GM21825 (cell line): ENCODE data around the gene ZNF664.

Experiments used
- ATAC-seq: cut with Tn5 transposase; IDR thresholded peaks from one replicate; pipeline ENCODE4 v1.9.1; 2021; ENCODE audit warnings: mild to moderate bottlenecking, moderate library complexity; ENCODE audit not compliant: unreplicated experiment

The ZNF664 gene

DNA sequence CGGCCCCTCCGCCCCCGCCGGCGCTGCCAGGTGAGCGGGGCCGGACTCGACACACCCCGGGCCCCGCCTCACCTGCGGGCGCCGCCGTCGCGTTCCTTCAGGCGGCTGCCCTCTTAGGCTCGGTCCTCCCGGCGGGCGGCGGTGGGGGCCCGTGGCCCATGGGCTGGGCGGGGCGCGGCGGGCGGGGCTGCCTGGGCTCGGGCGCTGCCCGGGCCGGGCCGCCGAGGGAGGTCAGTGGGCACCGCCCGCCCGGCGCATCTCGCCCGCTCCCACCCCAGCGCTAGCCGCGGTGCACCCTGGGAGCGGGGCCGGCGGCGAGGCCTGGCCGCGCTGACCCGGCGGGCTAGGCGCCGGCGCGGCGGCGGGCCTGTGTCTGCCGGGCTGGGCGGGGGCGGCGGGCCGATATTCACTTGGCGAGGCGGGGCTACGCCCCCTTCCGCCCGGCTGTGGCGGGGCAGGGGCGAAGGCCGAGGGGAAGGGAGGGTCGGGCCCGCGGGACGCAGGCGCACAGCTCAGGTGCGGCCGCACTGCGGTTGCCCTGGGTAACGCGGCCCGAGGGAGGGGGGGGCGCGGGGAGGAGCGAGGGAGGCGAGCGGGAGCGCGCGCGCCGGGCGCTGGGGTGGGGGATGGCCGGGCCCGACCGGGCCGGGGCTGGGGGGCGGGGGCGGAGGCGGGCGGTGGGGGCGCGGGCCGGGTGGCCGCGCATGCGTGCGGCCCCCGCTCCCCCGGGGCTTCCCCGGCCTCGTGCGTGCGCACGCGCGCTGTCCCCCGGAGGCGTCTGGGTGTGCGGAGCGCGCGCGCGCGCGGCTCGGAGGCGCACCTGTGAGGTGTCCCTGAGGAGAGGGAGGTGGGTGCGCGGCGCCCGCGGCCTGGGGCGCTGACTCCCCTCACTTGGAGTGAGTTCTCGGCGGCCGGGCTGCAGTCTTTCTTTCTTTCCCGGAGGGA, at the start of gene ZNF664, which contains the start of gene CCDC92:
TSS of gene ZNF664 (plus strand) at position 759 of the 945 bp plus-strand sequence. CDS start 38,930 bp downstream, outside the sequence.
TSS of gene CCDC92 (minus strand) at position 375 of the 945 bp plus-strand sequence. CDS start 28,526 bp downstream, outside the sequence.
- peak; percentile 71 for ATAC-seq

DNA sequence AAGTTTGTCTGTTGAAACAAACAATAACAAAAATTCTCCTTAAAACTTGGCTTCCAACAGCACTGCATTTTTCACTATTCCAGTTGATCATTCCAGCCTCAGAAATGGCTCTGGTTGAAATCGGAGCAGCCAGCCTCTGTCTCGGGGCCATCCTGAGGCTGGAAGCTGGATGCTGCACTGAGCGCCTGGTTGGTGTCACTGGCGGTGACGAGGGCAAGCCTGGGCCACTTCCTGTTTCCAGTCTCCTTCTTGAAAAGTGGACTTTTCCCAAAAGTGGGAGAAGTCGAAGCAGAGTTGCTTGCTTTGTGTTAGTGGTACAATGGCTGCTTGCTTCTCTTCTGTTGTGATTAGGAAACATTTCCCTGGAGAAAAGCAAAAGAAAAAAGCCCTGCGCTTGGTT, 49.1 kb upstream of the ZNF664 start:
- ATAC-seq: no peak

DNA sequence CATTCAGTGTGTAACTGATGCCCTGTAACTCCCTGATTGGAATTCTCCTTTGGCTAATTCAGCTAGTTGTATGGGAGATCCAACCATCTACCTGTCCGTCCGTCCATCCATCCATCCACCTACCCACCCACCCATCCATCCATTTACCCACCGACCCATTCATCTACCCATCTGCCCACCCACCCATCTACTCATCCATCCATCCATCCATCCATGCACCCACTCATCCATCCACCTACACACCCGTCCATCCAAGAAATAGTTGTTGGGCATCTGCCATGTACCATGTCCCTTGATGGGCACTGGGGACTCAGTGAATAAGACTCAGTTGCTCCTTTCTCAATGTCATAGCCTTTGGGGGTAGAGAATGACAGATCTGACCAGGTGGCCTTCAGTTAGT, 48.5 kb upstream of the ZNF664 start:
- no peak for ATAC-seq

DNA sequence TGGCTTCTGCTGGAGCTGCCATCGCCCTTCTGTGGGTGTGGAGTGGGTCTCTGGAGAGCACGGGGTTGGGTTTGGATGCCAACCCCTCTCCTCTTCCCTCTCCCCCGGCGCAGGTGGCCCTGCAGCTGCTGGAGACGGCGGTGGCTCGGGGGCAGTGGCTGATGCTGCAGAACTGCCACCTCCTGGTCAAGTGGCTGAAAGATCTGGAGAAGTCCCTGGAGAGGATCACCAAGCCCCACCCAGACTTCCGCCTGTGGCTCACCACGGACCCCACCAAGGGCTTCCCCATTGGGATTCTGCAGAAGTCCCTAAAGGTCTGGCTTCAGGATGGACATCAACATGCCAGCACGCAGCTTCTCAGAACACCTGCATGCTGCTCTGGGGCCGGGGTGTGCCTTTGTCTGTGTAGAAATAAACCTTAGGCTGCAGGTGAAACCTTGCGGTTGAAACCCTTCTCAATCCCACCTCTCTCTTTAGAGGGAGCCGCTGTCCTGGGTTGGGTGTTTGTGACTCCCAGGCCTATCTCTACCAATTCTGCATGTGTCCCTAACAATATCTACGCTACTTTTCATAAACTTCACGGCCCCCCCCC, 44.6 kb upstream of the ZNF664 start:
- no peak for ATAC-seq

DNA sequence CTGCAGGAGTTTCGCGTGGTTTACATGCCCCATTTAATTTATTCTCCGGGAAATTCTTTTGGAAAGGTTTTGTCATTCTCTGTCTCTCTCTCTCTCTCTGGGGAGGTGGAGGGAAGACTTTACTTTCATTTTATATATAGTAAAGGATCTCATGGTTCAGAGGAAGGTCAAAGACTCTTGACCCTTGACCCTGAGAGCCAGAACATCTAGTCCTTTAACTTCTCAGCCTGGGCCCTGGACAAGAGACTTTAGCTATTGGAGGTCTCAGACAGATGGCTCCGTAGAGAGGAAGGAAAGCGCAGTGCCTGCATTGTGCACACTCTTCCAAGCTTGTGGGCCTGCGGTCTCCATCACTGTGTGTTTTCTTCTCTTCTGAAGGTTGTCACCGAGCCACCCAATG, 44.1 kb upstream of the ZNF664 start:
- ATAC-seq: no peak

DNA sequence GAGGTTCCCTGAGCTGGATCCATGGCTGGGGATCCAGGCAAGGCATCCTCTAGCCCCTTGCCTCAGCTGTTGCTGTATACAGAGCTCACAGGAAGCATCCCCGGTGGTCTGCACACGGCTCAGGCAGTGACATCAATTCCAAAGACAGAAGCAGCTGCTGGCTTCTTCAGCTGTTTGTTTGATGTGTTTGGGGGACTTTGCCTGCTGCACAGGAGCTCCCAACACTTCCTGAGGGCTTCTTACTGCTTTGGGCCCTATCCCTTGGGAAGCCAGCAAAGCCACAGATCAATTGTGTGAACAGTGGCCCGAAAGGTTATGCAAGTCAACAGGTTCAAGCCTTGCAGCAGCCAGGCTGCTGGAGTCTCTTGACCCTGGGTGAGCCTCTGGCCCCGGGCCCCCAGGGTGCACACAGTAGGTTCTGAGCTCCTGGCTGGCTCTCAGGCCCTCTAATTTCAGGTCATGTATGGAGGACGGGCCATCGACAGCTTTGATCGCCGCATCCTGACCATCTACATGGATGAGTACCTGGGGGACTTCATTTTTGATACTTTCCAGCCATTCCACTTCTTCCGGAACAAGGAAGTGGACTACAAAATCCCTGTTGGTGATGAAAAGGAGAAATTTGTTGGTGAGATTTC, 43.0 kb upstream of the ZNF664 start:
- ATAC-seq: no peak

DNA sequence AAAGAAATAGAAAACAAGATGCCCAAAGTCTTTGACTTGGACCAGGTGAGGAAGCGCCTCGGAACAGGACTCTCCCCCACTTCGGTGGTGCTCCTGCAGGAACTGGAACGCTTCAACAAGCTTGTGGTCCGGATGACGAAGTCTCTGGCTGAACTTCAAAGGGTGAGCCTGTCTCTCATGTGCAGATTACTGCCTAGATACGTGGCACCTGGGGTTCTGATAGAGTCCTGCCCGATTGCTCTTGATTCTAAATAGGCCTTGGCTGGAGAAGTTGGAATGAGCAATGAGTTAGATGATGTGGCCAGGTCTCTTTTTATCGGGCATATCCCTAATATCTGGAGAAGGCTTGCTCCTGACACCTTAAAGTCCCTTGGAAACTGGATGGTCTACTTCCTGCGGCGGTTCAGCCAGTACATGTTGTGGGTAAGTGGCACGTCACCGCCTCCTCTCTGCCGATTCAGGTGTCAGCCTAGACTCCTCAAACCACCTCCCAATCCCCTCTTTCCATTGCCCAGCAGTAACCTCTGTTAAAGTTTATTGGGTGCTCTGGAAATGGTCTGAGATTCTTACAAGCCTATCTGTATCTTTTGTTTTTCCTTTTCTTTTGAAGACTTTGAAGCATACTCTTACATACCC, 41.2 kb upstream of the ZNF664 start:
- ATAC-seq: no peak

DNA sequence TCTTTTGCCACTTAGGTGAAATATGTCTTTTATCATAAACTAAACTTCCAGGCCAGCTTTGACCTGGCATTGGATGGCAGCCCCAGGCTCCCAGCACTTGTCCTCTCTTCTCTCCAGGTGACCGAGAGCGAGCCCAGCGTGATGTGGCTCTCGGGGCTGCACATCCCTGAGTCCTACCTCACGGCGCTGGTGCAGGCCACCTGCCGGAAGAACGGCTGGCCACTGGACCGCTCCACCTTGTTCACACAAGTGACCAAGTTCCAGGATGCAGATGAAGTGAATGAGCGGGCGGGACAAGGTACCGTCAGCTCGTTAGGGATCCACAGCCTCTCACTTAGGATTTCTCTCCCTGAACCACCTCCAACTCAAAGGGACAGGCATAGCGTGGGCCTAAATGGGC, 39.8 kb upstream of the ZNF664 start:
- ATAC-seq: no peak

DNA sequence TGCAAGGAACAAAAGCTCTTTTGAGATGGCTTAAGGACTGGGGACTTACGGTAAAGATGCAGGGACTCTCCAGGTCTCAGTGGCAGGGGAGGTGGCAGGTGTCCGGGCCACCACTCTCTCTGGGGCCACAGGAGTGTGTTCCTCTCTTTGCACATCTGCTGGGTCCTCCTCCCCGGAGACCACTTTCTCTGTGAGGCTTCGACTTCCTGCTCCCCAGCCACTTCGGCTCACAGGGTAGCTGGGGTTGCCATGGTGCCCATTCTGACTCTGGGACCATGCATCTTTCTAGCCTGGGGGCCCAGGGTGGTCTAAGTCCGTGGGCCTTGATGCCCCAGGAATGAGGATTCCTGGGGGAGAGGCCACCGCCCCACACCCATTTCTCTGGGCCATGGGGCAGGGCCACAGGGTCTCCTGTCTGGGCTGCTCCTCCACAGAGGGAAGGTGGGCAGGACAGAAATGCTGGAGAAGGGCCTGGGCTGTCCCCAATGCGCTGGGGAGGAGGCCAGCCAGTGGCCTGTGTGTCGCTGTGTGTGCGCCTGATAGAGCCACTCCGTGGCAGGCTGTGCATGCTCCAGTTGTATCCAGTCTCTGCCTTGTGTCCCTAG, 38.9 kb upstream of the ZNF664 start:
- no peak for ATAC-seq

DNA sequence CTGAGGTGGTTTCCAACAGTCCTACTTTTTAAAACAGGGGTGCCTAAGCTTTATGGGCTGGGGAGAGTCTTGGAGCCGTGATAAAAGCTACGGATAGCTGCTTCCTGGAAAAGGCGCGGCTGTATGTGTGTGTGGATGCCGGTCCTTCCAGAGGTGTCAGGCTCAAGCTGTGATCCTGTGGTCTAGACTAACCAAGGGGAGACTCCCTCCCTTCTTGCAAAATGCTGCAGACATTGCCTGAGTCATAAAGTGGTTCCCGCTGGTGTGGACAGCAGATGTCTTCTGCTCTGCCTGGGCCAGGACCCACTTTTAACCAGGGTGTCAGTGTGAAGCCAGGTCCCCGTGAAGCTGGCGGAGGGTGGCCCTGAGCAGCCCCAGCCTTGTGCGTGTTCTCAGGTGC, 38.2 kb upstream of the ZNF664 start:
- no peak for ATAC-seq

DNA sequence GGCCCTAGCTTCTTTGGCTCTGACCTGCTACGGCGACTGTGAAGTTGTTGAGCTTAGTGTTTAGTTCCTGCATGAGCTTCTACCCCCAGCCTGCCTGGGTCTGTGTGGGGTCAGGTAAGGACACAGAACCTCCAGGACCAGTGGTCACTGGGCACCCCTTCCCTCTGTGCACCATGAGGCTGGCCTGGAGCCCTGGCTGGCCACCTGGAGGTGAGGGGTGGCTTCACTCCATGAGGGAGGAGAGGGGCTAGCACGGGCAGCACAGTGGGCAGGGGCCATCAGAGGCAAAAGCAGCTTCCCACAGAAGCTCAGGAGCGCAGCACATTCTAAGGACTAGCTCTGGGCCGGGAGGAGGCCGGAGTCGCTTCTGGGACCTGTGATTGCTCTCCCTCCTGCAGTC, 37.1 kb upstream of the ZNF664 start:
- no peak for ATAC-seq

DNA sequence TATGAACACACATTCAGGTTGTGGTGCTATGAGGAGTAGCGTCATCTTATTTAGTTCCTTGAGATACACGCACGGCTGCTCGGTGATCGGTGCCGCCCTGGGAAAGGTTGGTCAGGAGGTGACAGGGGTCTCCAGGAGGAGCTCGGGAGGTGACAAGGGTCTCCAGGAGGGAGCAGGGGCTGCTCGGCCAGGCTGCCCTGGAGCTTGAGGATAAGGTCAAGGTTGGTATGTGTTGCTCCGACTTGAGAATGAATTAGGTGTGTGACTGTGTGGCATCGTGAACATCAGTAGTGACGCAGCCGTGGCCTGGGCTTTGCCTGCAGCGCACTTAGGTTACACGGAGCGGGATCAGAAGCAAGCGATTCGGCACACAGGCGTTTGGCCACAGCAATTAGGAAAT, 36.5 kb upstream of the ZNF664 start:
- ATAC-seq: no peak

DNA sequence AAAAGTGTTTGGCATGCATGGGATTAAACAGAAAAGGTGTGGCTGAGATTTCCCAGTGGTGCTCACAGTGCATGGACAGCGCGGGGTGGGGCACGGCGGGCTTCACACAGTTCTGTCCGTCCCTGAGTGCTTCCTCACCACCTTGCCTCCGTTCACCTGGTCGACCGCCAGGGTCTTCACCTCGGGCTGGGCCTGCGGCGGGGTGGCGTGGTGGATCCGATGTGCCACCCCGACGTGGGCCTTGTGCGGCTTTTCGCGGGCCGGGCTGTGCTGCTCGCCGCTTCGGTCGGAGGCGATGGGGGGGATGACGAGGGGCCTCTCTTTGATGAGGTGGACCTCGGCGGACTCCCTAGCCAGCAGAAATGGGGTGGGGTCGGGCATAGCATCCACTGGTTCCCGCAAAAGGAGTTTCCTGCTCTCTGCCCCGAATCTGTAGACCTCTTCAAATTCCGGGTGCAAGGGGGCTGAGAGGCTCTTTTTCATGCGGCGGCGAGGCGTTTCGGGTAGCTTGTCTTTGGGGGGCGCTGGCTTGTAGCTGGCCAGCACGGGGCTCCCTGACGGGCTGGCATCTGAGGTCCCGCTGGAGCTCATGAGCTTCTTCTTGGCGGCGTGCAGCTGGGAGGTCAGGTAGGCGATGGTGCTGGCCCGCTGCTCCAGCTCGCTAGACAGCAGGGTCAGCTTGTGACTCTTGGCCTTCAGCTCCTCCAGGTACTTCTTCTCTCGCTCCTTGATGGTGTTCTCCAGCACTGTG, 35.9 kb upstream of the ZNF664 start:
- no peak for ATAC-seq

DNA sequence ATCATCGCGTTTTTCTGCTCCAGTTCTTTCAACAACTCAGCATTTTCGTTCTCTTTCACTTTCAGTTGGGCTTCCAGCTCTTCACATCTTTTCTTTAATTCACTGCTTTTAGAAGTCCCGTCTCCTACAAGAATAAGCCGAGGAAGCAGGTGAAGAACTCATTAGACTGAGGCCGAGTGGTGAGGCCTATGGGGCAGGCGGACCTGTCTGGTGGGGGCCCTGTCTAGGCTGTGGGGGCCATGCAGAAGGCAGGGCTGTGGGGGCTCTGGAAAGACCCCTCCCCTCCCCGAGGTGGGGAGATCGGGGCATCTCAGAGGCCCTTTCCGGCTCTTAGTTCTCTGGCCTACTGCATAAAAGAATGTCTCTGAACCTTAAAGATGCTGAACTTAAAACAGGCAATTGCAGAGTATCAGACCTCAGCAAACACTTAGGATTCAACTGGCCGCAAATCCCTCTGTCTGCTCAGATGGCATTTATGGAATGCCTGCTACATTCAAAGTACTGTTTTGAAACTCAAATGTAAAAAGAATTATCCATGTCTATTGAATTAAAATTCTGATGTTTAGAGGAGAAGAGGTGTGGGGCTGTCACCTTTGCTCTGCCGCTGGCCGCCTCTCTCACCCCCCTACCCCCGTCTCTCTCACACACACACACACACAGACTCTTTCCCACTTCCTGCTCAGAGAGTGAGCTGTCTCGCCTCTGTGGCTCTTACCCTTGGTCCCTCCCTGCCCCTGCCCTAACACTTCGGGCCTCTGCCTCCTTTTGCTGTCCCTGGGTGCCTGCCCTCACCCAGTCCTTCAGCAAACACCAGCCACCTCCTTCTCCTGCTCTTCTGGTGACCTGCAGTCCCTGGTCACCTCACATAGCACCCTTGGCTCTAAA, 35.1 kb upstream of the ZNF664 start:
- no peak for ATAC-seq

DNA sequence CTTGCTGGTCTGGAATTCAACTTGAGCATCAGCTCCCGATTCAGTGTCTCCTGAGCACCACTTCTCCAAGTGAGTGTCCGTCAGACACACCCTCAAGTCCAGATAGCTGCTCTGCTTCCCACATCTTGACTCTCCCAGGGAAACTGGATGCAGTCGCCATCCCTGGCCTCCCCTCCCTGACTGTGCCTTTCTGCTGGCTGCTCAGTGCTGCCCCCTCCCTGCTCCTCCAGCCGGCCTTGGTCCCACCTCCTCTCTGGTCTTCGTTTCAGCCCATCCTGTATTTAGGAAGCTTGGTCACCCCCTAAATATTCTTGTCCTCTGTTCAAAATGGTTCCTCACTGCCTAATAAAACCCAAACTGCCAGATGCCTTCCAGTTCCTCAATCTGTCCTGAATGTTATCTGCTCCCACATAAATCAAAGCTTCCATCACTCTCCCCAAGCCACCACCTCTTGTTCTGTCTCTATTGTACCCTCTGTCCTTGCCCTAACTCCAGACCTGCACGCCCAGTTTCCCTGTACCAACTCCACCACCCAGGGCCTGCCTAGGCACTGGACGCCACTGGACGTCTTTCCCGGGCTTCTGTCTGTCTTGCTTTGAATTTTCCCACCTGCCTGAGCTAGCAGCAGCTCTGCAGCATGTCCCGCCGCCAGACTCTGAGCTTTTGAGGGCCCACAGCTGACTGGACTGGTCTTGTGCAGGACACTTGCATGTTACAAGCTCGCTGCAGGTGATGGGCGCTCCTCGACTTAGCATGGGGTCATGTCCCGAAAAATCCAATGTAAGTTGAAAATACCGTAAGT, 34.1 kb upstream of the ZNF664 start:
- ATAC-seq: no peak

DNA sequence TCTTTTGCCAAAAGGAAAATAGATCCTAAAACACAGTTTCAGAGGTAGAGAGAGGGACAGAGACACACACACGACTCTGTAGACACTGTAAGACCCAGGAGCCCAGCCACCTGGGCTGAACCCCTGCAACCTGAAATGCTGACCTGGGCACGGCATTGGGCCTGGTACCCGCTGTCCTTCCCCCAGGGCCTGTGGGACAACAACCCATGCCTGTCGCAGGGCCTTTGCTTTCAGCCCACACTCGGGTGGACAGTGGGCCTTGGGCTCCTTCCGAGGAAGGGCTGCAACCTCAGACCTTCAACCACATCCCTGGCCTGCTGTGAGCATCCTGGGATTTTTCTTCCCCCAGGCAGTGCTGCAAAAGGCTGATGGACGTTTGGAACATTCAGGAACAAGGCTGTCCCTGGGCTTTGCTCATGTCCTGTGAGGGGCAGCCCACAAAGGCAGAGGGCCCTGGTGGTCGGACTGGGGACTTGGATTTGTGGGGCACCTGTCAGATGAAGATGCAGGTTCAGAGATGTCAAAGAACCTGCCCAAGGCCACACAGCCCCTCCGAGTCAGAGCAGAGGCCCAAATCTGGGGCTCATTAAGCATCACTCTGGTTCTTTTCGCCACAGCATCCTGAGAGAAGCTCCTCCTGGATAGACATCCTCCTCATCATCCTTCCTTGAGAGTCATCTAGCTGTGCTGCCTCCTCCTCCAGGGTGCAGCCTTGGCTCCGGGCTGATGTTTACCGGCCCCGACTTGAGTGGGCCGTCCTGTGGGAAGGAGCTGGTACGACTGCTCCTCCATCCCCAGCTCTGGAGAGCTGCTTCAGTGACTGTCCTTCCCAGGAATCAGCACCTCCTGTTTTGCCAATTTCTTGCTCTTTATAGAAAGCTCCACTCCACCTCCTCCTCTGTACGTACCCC, 33.0 kb upstream of the ZNF664 start:
- ATAC-seq: no peak

DNA sequence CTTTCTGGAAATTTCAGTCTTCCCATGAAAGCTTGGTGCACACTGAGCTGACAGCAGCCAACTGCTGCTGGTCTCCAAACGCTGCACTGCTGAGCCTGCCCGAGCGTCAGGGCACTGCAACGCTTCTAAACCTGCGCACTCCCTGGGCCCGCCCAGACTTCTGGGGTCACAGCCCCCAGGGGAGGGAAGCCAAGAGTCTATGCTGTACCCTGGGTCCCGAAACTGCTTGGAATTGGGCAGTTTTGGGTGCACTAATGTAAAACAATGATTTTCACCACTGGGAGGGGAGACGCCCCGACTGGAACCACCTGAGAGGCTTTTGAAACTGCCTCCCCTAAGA, 32.4 kb upstream of the ZNF664 start:
- ATAC-seq: no peak
